SK-N-SH (cell line): Measurements from ENCODE around the gene RBP3. TPM values are rescaled to one million over a fixed set of nuclear protein-coding genes. Genes with fewer than 3 reads are reported as not detected.

Experiments
- CTCF ChIA-PET: fragments of 300-600, 350-600 bp; formaldehyde crosslinking; extraction: SDS; loops from one replicate; lab custom pipeline; 2021; lab: Yijun Ruan, JAX
- POLR2A ChIA-PET: fragments of 350-600 bp; sonication (Branson Sonifier 250); formaldehyde crosslinking; extraction: SDS; loops from one replicate; lab custom pipeline; 2020; ENCODE audit warnings: antibody characterized with exemption, inconsistent platforms; lab: Yijun Ruan, JAX
- DNase-seq: peaks from one replicate; pipeline ENCODE4 v3.0.0; 2012
- H2AFZ ChIP-seq: fragments of 200-600 bp; sonication (generic); 2 replicates; pipeline ENCODE4 v1.8.1; 2016; ENCODE audit warnings: antibody characterized with exemption, mild to moderate bottlenecking, low read depth
- H3F3A ChIP-seq: fragments of 200-600 bp; sonication (generic); replicated peaks from 2 replicates; pipeline ENCODE3; 2016; ENCODE audit warnings: antibody characterized with exemption, mild to moderate bottlenecking; ENCODE audit not compliant: insufficient read depth
- H3K27ac ChIP-seq, 2 experiments: fragments of 200-500 bp in 1 of 2; fragments of 200-600 bp in 1 of 2; sonication (Bioruptor generic) in 1 of 2; sonication (generic), shearing (Covaris generic) in 1 of 2; 2 replicates each; pipeline versions ENCODE4 v1.5.1 to v1.6.1; 2014 to 2016; ENCODE audit warnings: low read depth in 2 of 2, inconsistent platforms in 1 of 2, low read length in 1 of 2, mild to moderate bottlenecking in 1 of 2, mixed read lengths in 1 of 2
- H3K27me3 ChIP-seq: fragments of 200-600 bp; sonication (generic), shearing (Covaris generic); 2 replicates; pipeline ENCODE4 v1.6.1; 2016; ENCODE audit warnings: mixed run types; ENCODE audit not compliant: insufficient read depth
- H3K36me3 ChIP-seq, 2 experiments: fragments of 200-500 bp in 1 of 2; fragments of 200-600 bp in 1 of 2; sonication (Bioruptor generic) in 1 of 2; sonication (generic) in 1 of 2; replicated peaks in 1 of 2; 2 replicates each; pipeline versions ENCODE3 to v1.5.1; 2014 to 2016; ENCODE audit warnings: low read length in 1 of 2, mild to moderate bottlenecking in 1 of 2; ENCODE audit not compliant: insufficient read depth in 2 of 2, control insufficient read depth in 1 of 2
- H3K4me1 ChIP-seq, 2 experiments: fragments of 200-500 bp in 1 of 2; fragments of 200-600 bp in 1 of 2; sonication (Bioruptor generic) in 1 of 2; sonication (generic), shearing (Covaris generic) in 1 of 2; 2 replicates each; pipeline versions ENCODE4 v1.5.1 to v1.6.1; 2014 to 2016; ENCODE audit warnings: low read depth in 1 of 2, low read length in 1 of 2, mixed run types in 1 of 2; ENCODE audit not compliant: insufficient read depth in 2 of 2, control insufficient read depth in 1 of 2
- H3K4me2 ChIP-seq: fragments of 200-600 bp; sonication (generic), shearing (Covaris generic); 2 replicates; pipeline ENCODE4 v1.6.1; 2017; ENCODE audit warnings: mixed run types
- H3K4me3 ChIP-seq, 2 experiments: fragments of 200-500 bp in 1 of 2; fragments of 200-600 bp in 1 of 2; sonication (Bioruptor generic) in 1 of 2; sonication (generic), shearing (Covaris generic) in 1 of 2; 2 replicates each; pipeline versions ENCODE4 v1.5.1 to v1.8.1; 2014 to 2016; ENCODE audit warnings: low read depth in 2 of 2, inconsistent platforms in 1 of 2, low read length in 1 of 2, mild to moderate bottlenecking in 1 of 2, mixed read lengths in 1 of 2, moderate library complexity in 1 of 2
- H3K79me2 ChIP-seq: fragments of 200-600 bp; sonication (generic); 2 replicates; pipeline ENCODE4 v1.8.1; 2017; ENCODE audit warnings: mild to moderate bottlenecking; ENCODE audit not compliant: insufficient read depth
- H3K9ac ChIP-seq: fragments of 200-600 bp; sonication (generic); 2 replicates; pipeline ENCODE4 v1.6.1; 2017; ENCODE audit warnings: mixed run types
- H3K9me2 ChIP-seq: fragments of 200-600 bp; sonication (generic); 2 replicates; pipeline ENCODE4 v1.6.1; 2017; ENCODE audit warnings: mixed run types
- H3K9me3 ChIP-seq: fragments of 200-600 bp; sonication (generic); 2 replicates; pipeline ENCODE4 v1.6.1; 2017; ENCODE audit warnings: mixed run types, mild to moderate bottlenecking, moderate library complexity
- H4K20me1 ChIP-seq: fragments of 200-600 bp; sonication (generic); 2 replicates; pipeline ENCODE4 v1.6.1; 2017; ENCODE audit warnings: mild to moderate bottlenecking, mixed run types; ENCODE audit not compliant: insufficient read depth
- EP300 ChIP-seq, 2 experiments: IDR thresholded peaks; 2 replicates each; pipeline versions ENCODE4 v1.4.0 to v1.6.1; 2012; ENCODE audit warnings: borderline replicate concordance in 1 of 2, low read depth in 1 of 2, low read length in 1 of 2
- FOXJ3 ChIP-seq: sonication (generic); formaldehyde crosslinking; IDR thresholded peaks from 2 replicates; pipeline ENCODE4 v1.5.1; 2020; ENCODE audit warnings: mild to moderate bottlenecking, missing genetic modification reagents
- NFIC ChIP-seq: IDR thresholded peaks from 2 replicates; pipeline ENCODE4 v1.4.0; 2012; ENCODE audit warnings: borderline replicate concordance
- NRF1 ChIP-seq: IDR thresholded peaks from 2 replicates; pipeline ENCODE4 v1.6.1; 2012; ENCODE audit warnings: low read depth, mild to moderate bottlenecking, low read length
- POLR2AphosphoS5 ChIP-seq: IDR thresholded peaks from 2 replicates; pipeline ENCODE4 v1.6.1; 2012; ENCODE audit warnings: low read depth, low read length
- RAD21 ChIP-seq: IDR thresholded peaks from 2 replicates; pipeline ENCODE4 v1.6.1; 2012; ENCODE audit warnings: mild to moderate bottlenecking, low read length
- REST ChIP-seq: IDR thresholded peaks from 2 replicates; pipeline ENCODE4 v1.6.1; 2012; ENCODE audit warnings: mild to moderate bottlenecking, low read depth, low read length, moderate library complexity
- RXRA ChIP-seq: IDR thresholded peaks from 2 replicates; pipeline ENCODE4 v1.4.0; 2012; ENCODE audit warnings: low read depth, mild to moderate bottlenecking, borderline replicate concordance
- SIN3A ChIP-seq: IDR thresholded peaks from 2 replicates; pipeline ENCODE4 v1.6.1; 2012; ENCODE audit warnings: low read depth, mild to moderate bottlenecking, low read length, moderate library complexity, borderline replicate concordance
- SMC3 ChIP-seq: IDR thresholded peaks from 2 replicates; pipeline ENCODE4 v1.6.1; 2012; ENCODE audit warnings: low read depth, low read length, improper control_type of control experiment
- TEAD4 ChIP-seq: IDR thresholded peaks from 2 replicates; pipeline ENCODE4 v1.4.0; 2012; ENCODE audit warnings: mild to moderate bottlenecking, borderline replicate concordance; ENCODE audit not compliant: insufficient read depth
- YY1 ChIP-seq: IDR thresholded peaks from 2 replicates; pipeline ENCODE4 v1.4.0; 2012; ENCODE audit warnings: low read depth, mild to moderate bottlenecking
- WGBS: methylation state at CpG from one replicate; pipeline ENCODE4 v1.1.6; 2017; ENCODE audit warnings: low lambda C conversion rate; 5-methylcytosine and 5-hydroxymethylcytosine counted together
- polyA plus RNA-seq, 3 experiments: library from polyadenylated mRNA; depleted of rRNA; stranded (reverse); fragments of >200 nt; gene quantifications; 2 replicates each; pipeline ENCODE4 v1.2.3, GENCODE V29; 2012
- TF ChIP-seq, protein P1 (sequence below): IDR thresholded peaks from 2 replicates; pipeline ENCODE4 v1.4.0; 2012; ENCODE audit warnings: low read depth, borderline replicate concordance
- TF ChIP-seq, protein P2 (sequence below): fragments of 200-600 bp; sonication (generic); IDR thresholded peaks from 2 replicates; pipeline ENCODE4 v1.6.1; 2017; ENCODE audit warnings: antibody characterized with exemption, mild to moderate bottlenecking, moderate library complexity

The RBP3 gene
- polyA plus RNA-seq, 1 of the 3 experiments (the other 2 are of a cell fraction), result not detected

GRCh38 chr10:47308775-47309174 lies 39.4 kb upstream of the RBP3 start:
- Histone ChIP-seq H4K20me1 (no peaks in the 10 kb centered on the region), H3K27me3 (no peaks in the 10 kb centered on the region; the same call in 1 of the 2 replicates), H3K36me3 (no peaks in the 10 kb centered on the region), H3F3A (no peaks in the 10 kb centered on the region), H2AFZ (no peak overlapping the region), H3K27ac (peak overlapping the region in 1 of 2 experiments; percentile 43; a peak in 1 of 4 replicates)
- ChIA-PET POLR2A (no interaction called here), CTCF (interaction anchor here (0.6 to 12.0 kb wide), 9 partner anchors 9 to 315 kb away, joined by 3 to 337 read pairs (median 3); no protein-coding TSS in a partner anchor)
- WGBS, result 66% methylated on average over 9 of the region's 9 CpGs
- TF ChIP-seq YY1, result no peak
- no peak for TF ChIP-seq SIN3A
- TF ChIP-seq, protein P1, sequence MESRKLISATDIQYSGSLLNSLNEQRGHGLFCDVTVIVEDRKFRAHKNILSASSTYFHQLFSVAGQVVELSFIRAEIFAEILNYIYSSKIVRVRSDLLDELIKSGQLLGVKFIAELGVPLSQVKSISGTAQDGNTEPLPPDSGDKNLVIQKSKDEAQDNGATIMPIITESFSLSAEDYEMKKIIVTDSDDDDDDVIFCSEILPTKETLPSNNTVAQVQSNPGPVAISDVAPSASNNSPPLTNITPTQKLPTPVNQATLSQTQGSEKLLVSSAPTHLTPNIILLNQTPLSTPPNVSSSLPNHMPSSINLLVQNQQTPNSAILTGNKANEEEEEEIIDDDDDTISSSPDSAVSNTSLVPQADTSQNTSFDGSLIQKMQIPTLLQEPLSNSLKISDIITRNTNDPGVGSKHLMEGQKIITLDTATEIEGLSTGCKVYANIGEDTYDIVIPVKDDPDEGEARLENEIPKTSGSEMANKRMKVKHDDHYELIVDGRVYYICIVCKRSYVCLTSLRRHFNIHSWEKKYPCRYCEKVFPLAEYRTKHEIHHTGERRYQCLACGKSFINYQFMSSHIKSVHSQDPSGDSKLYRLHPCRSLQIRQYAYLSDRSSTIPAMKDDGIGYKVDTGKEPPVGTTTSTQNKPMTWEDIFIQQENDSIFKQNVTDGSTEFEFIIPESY, result no peak
- TF ChIP-seq TEAD4, result no peak
- TF ChIP-seq RXRA, result no peak
- no peak for TF ChIP-seq POLR2AphosphoS5
- no peak for TF ChIP-seq FOXJ3 (CRISPR knock-in tag)
- no peak for TF ChIP-seq SMC3
- TF ChIP-seq EP300 (IDR thresholded peaks at IDR 0.05; ENCODE audit: borderline replicate concordance in 1 of 2, low read depth in 1 of 2, low read length in 1 of 2), result no peak
- TF ChIP-seq NFIC, result no peak
- TF ChIP-seq, protein P2, sequence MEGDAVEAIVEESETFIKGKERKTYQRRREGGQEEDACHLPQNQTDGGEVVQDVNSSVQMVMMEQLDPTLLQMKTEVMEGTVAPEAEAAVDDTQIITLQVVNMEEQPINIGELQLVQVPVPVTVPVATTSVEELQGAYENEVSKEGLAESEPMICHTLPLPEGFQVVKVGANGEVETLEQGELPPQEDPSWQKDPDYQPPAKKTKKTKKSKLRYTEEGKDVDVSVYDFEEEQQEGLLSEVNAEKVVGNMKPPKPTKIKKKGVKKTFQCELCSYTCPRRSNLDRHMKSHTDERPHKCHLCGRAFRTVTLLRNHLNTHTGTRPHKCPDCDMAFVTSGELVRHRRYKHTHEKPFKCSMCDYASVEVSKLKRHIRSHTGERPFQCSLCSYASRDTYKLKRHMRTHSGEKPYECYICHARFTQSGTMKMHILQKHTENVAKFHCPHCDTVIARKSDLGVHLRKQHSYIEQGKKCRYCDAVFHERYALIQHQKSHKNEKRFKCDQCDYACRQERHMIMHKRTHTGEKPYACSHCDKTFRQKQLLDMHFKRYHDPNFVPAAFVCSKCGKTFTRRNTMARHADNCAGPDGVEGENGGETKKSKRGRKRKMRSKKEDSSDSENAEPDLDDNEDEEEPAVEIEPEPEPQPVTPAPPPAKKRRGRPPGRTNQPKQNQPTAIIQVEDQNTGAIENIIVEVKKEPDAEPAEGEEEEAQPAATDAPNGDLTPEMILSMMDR, result no peak
- TF ChIP-seq, all 33 proteins: peak for 0
- no peak for DNase-seq
- no peaks in the 10 kb centered on the region for H3K9me2 ChIP-seq
- H3K79me2 ChIP-seq, result no peaks in the 10 kb centered on the region
- no peaks in the 10 kb centered on the region for H3K9me3 ChIP-seq
- no peak overlapping the region for H3K4me2 ChIP-seq
- peaks cover 0 to 73% of the 10 kb centered on the region in 2 experiments; a peak in 1 of 4 replicates for H3K4me1 ChIP-seq
- no peak overlapping the region for H3K9ac ChIP-seq
- H3K4me3 ChIP-seq, result no peak overlapping the region

GRCh38 chr10:47309408-47310089 lies 38.6 kb upstream of the RBP3 start:
- POLR2A ChIA-PET, result no interaction called here

More at GRCh38 chr10:47309408-47310089, 38.6 kb upstream of the RBP3 start:
- Histone ChIP-seq H3F3A (no peaks in the 10 kb centered on the region), H4K20me1 (no peaks in the 10 kb centered on the region), H3K27ac (peak overlapping the region in 1 of 2 experiments; percentile 34; a peak in 1 of 4 replicates), H3K9me3 (no peaks in the 10 kb centered on the region), H3K9ac (no peak overlapping the region), H3K4me1 (peaks cover 0 to 71% of the 10 kb centered on the region in 2 experiments; a peak in 1 of 4 replicates), H3K36me3 (no peaks in the 10 kb centered on the region)
- 57% methylated on average over 25 of the region's 34 CpGs for WGBS
- TF ChIP-seq NRF1, result no peak
- TF ChIP-seq, protein P2, result peak; percentile 44
- peak; percentile 55 for TF ChIP-seq RAD21
- TF ChIP-seq REST, result no peak
- TF ChIP-seq, all 33 proteins: peak for 2
- no peak overlapping the region for H3K4me3 ChIP-seq
- no peaks in the 10 kb centered on the region for H3K9me2 ChIP-seq
- CTCF ChIA-PET, result interaction anchor here (0.6 to 12.0 kb wide), 11 partner anchors 7 to 316 kb away, joined by 3 to 337 read pairs (median 3); no protein-coding TSS in a partner anchor
- no peak overlapping the region for H3K4me2 ChIP-seq
- no peak overlapping the region for H2AFZ ChIP-seq
- H3K79me2 ChIP-seq, result no peaks in the 10 kb centered on the region
- DNase-seq, result peak; percentile 58
- H3K27me3 ChIP-seq, result no peaks in the 10 kb centered on the region; the same call in 1 of the 2 replicates
